ENCODE data around the gene RAB5IF. TPM values are rescaled to one million over a fixed set of nuclear protein-coding genes. Genes with fewer than 3 reads are reported as not detected.

RAB5IF gene
- total and polyA plus RNA-seq, 3 donors from 2014 or later: 75.7 to 93.1 (median 81.3) TPM

DNA sequence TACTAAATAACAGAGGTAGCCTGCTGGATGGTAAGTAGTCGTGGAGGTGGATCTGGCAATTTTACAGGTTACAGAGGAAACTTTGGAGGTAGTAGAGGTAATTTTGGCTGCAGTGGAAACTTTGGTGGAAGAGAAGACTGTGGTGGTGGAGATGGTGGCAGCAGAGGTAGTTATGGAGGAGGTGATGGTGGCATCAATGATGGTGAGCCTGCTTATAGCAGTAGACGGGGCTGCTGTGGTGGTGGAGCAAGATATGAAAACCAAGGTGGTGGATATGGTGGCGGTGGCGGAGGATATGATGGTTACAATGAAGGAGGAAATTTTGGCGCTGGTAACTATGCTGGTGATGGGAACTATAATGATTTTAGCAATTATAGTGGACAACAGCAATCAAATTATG lies 15.3 kb downstream of the RAB5IF start:
- H3K4me1 ChIP-seq: no peaks in the 10 kb centered on the region
- H3K9me3 ChIP-seq: no peaks in the 10 kb centered on the region
- 95% methylated on average over 5 of the region's 5 CpGs for WGBS, 2 donors
- H3K4me3 ChIP-seq: no peak overlapping the region
- TF ChIP-seq, protein P1, sequence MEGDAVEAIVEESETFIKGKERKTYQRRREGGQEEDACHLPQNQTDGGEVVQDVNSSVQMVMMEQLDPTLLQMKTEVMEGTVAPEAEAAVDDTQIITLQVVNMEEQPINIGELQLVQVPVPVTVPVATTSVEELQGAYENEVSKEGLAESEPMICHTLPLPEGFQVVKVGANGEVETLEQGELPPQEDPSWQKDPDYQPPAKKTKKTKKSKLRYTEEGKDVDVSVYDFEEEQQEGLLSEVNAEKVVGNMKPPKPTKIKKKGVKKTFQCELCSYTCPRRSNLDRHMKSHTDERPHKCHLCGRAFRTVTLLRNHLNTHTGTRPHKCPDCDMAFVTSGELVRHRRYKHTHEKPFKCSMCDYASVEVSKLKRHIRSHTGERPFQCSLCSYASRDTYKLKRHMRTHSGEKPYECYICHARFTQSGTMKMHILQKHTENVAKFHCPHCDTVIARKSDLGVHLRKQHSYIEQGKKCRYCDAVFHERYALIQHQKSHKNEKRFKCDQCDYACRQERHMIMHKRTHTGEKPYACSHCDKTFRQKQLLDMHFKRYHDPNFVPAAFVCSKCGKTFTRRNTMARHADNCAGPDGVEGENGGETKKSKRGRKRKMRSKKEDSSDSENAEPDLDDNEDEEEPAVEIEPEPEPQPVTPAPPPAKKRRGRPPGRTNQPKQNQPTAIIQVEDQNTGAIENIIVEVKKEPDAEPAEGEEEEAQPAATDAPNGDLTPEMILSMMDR (IDR thresholded peaks at IDR 0.05): no peak
- no peak for TF ChIP-seq POLR2A (IDR thresholded peaks at IDR 0.05)
- intact Hi-C loops (cut with DNase I; ENCODE audit: low total_unique reads): no loop called here
- no peak for DNase-seq
- H3K27me3 ChIP-seq: no peaks in the 10 kb centered on the region
- H3K27ac ChIP-seq: no peak overlapping the region
- no peaks in the 10 kb centered on the region for H3K36me3 ChIP-seq (ENCODE audit: low read depth, missing control alignments)

- Histone ChIP-seq H3K27ac (no peak overlapping the region), H3K9me3 (no peaks in the 10 kb centered on the region), H3K36me3 (ENCODE audit: low read depth, missing control alignments) (no peaks in the 10 kb centered on the region), H3K27me3 (no peaks in the 10 kb centered on the region), H3K4me1 (no peaks in the 10 kb centered on the region), H3K4me3 (no peak overlapping the region)
- no peak for DNase-seq
- TF ChIP-seq, protein P1 (IDR thresholded peaks at IDR 0.05): no peak
- no peak for TF ChIP-seq POLR2A (IDR thresholded peaks at IDR 0.05)
- 82 to 85% methylated on average over 2 of the region's 2 CpGs for WGBS, 2 donors
- intact Hi-C loops (cut with DNase I; ENCODE audit: low total_unique reads): no loop called here
Measured at GRCh38 chr20:36623444-36623843, 17.9 kb downstream of the RAB5IF start.

DNA sequence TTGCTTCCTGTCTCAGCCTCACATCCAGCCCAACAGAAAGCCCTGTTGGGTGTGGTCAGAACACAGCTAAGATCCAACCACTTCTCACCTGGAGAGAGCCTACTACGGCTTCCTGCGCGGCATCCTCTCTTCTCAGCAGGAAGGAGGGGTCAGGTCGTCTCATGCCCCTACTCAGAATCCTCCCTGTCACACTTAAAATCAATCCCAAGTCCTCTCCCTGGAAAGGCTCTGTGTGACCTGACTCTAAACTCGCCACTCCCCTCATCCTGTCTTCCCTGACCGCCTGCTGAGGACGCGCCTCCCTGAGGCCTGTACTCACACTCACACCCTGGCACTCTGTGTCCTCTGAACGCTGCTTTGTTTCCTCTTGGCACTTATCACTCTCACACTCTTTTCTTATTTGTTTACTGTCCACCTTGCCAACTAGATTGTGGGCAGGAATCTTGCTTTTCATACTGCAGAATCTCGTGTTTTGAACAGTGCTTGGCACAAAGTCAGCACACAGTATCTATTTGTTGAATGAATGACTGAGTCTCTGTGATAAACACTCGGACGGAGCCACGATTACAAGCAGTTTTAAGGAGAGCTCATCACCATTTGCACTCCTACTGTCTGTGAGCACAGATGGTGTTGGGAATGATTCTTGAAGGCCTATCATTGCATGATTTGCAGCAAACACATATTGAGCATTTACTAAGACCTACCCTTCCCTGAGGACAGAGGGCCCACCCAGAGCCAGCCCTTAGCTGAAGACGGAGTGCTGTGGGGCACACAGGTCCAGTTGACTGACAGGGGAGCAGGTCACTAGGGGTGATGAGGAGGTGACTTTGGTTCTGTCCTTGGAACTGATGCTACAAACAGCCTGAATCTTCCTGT lies 18.7 kb downstream of the RAB5IF start:
- Histone ChIP-seq H3K9me3 (no peaks in the 10 kb centered on the region), H3K4me3 (no peak overlapping the region), H3K27me3 (no peaks in the 10 kb centered on the region), H3K36me3 (ENCODE audit: low read depth, missing control alignments) (no peaks in the 10 kb centered on the region), H3K4me1 (no peaks in the 10 kb centered on the region), H3K27ac (no peak overlapping the region)
- intact Hi-C loops (cut with DNase I; ENCODE audit: low total_unique reads): no loop called here
- TF ChIP-seq, protein P1 (IDR thresholded peaks at IDR 0.05): peak in 1 of 3 experiments; percentile 3
- TF ChIP-seq POLR2A (IDR thresholded peaks at IDR 0.05): no peak
- WGBS, 2 donors: 54 to 63% methylated on average over 14 of the region's 14 CpGs
- DNase-seq: peak; percentile 71

GRCh38 chr20:36624944-36625324 lies 19.4 kb downstream of the RAB5IF start:
- Histone ChIP-seq H3K4me1 (no peaks in the 10 kb centered on the region), H3K27me3 (no peaks in the 10 kb centered on the region), H3K4me3 (no peak overlapping the region), H3K27ac (no peak overlapping the region), H3K9me3 (no peaks in the 10 kb centered on the region), H3K36me3 (ENCODE audit: low read depth, missing control alignments) (no peaks in the 10 kb centered on the region)
- TF ChIP-seq POLR2A (IDR thresholded peaks at IDR 0.05): no peak
- TF ChIP-seq, protein P1 (IDR thresholded peaks at IDR 0.05): no peak
- intact Hi-C loops (cut with DNase I; ENCODE audit: low total_unique reads): no loop called here
- DNase-seq: no peak
- WGBS, 2 donors: 71 to 79% methylated on average over 2 of the region's 2 CpGs

- Histone ChIP-seq H3K27ac (no peak overlapping the region), H3K36me3 (ENCODE audit: low read depth, missing control alignments) (no peaks in the 10 kb centered on the region), H3K9me3 (no peaks in the 10 kb centered on the region), H3K27me3 (no peaks in the 10 kb centered on the region), H3K4me1 (no peaks in the 10 kb centered on the region), H3K4me3 (no peak overlapping the region)
- intact Hi-C loops (cut with DNase I; ENCODE audit: low total_unique reads): no loop called here
- TF ChIP-seq, protein P1 (IDR thresholded peaks at IDR 0.05): no peak
- TF ChIP-seq POLR2A (IDR thresholded peaks at IDR 0.05): no peak
- WGBS, 2 donors: 85 to 94% methylated on average over 7 of the region's 7 CpGs
- DNase-seq: no peak
Measured at GRCh38 chr20:36628076-36628475, 22.5 kb downstream of the RAB5IF start.

Data from testis (tissue), 3 donors.